BLaER1 (cell line): ENCODE measurements around the gene PMPCA.
A peak's percentile ranks its signal among the peaks of the same experiment; 100 is the strongest.

Experiments
- H3K27ac ChIP-seq: shearing (Covaris generic); formaldehyde crosslinking; 2 replicates; pipeline ENCODE4 v1.8.1; 2022
- H3K27me3 ChIP-seq: shearing (Covaris generic); formaldehyde crosslinking; 2 replicates; pipeline ENCODE4 v1.8.1; 2022
- H3K36me3 ChIP-seq: shearing (Covaris generic); formaldehyde crosslinking; 2 replicates; pipeline ENCODE4 v1.8.1; 2022
- H3K4me1 ChIP-seq: shearing (Covaris generic); formaldehyde crosslinking; 2 replicates; pipeline ENCODE4 v1.8.1; 2022
- H3K4me2 ChIP-seq: shearing (Covaris generic); formaldehyde crosslinking; 2 replicates; pipeline ENCODE4 v1.8.1; 2022
- H3K4me3 ChIP-seq: shearing (Covaris generic); formaldehyde crosslinking; 2 replicates; pipeline ENCODE4 v1.8.1; 2022
- H3K9ac ChIP-seq: shearing (Covaris generic); formaldehyde crosslinking; 2 replicates; pipeline ENCODE4 v1.8.1; 2022
- H3K9me3 ChIP-seq: shearing (Covaris generic); formaldehyde crosslinking; 2 replicates; pipeline ENCODE4 v1.8.1; 2022
- H4K20me1 ChIP-seq: shearing (Covaris generic); formaldehyde crosslinking; 2 replicates; pipeline ENCODE4 v1.8.1; 2022
- Cebpa-rat ChIP-seq: shearing (Covaris generic); IDR thresholded peaks from 2 replicates; pipeline ENCODE4 v1.8.1; 2022

Gene PMPCA

GRCh38 chr9:136433043-136433715 lies 22.7 kb downstream of the PMPCA start:
- Histone ChIP-seq H3K27me3 (no peaks in the 10 kb centered on the region), H3K4me3 (no peak overlapping the region), H3K36me3 (peaks cover 82% of the 10 kb centered on the region), H3K4me2 (no peak overlapping the region), H3K4me1 (peaks cover 24% of the 10 kb centered on the region), H4K20me1 (peaks cover 84% of the 10 kb centered on the region), H3K9me3 (no peaks in the 10 kb centered on the region), H3K9ac (no peak overlapping the region), H3K27ac (no peak overlapping the region)
- no peak for TF ChIP-seq Cebpa-rat

- peaks cover 27% of the 10 kb centered on the region for H3K4me1 ChIP-seq
- no peaks in the 10 kb centered on the region for H3K9me3 ChIP-seq
- H4K20me1 ChIP-seq, result peaks cover 90% of the 10 kb centered on the region
- H3K27me3 ChIP-seq, result no peaks in the 10 kb centered on the region
- H3K4me3 ChIP-seq, result no peak overlapping the region
- no peak overlapping the region for H3K4me2 ChIP-seq
- H3K27ac ChIP-seq, result no peak overlapping the region
- TF ChIP-seq Cebpa-rat, result no peak
- peaks cover 74% of the 10 kb centered on the region for H3K36me3 ChIP-seq
- no peak overlapping the region for H3K9ac ChIP-seq
Measured at GRCh38 chr9:136433849-136434579, 23.6 kb downstream of the PMPCA start.

- no peak overlapping the region for H3K27ac ChIP-seq
- peaks cover 68% of the 10 kb centered on the region for H3K36me3 ChIP-seq
- TF ChIP-seq Cebpa-rat, result no peak
- H3K9me3 ChIP-seq, result no peaks in the 10 kb centered on the region
- H3K27me3 ChIP-seq, result no peaks in the 10 kb centered on the region
- H3K4me3 ChIP-seq, result no peak overlapping the region
- H3K9ac ChIP-seq, result no peak overlapping the region
- H3K4me1 ChIP-seq, result peaks cover 27% of the 10 kb centered on the region
- peaks cover 84% of the 10 kb centered on the region for H4K20me1 ChIP-seq
- no peak overlapping the region for H3K4me2 ChIP-seq
Measured at GRCh38 chr9:136434580-136435169, 24.2 kb downstream of the PMPCA start.

GRCh38 chr9:136436055-136436634 lies 25.7 kb downstream of the PMPCA start:
- Histone ChIP-seq H3K9ac (no peak overlapping the region), H3K27me3 (no peaks in the 10 kb centered on the region), H3K36me3 (peaks cover 55% of the 10 kb centered on the region), H3K4me3 (no peak overlapping the region), H3K4me2 (peak overlapping the region; percentile 96), H3K9me3 (no peaks in the 10 kb centered on the region), H3K27ac (no peak overlapping the region), H3K4me1 (peaks cover 42% of the 10 kb centered on the region), H4K20me1 (peaks cover 86% of the 10 kb centered on the region)
- no peak for TF ChIP-seq Cebpa-rat

- Histone ChIP-seq H3K4me3 (peak overlapping the region; percentile 96), H3K9me3 (no peaks in the 10 kb centered on the region), H4K20me1 (peaks cover 91% of the 10 kb centered on the region), H3K27me3 (no peaks in the 10 kb centered on the region), H3K9ac (peak overlapping the region; percentile 95), H3K36me3 (peaks cover 47% of the 10 kb centered on the region), H3K27ac (peak overlapping the region; percentile 7; the same call in 1 of the 2 replicates), H3K4me1 (peaks cover 55% of the 10 kb centered on the region), H3K4me2 (peak overlapping the region; percentile 96)
- no peak for TF ChIP-seq Cebpa-rat
Measured at GRCh38 chr9:136437430-136437829, 27.0 kb downstream of the PMPCA start.

- Histone ChIP-seq H3K9ac (peak overlapping the region; percentile 95), H3K4me2 (peak overlapping the region; percentile 96), H3K4me3 (peak overlapping the region; percentile 96), H3K27me3 (no peaks in the 10 kb centered on the region), H3K9me3 (no peaks in the 10 kb centered on the region), H4K20me1 (peaks cover 91% of the 10 kb centered on the region), H3K4me1 (peaks cover 60% of the 10 kb centered on the region), H3K27ac (peak overlapping the region; percentile 92), H3K36me3 (peaks cover 47% of the 10 kb centered on the region)
- TF ChIP-seq Cebpa-rat, result no peak
Measured at GRCh38 chr9:136437839-136438547, 27.5 kb downstream of the PMPCA start.

- Histone ChIP-seq H3K36me3 (peaks cover 47% of the 10 kb centered on the region), H3K4me2 (peak overlapping the region; percentile 96), H3K9me3 (no peaks in the 10 kb centered on the region), H3K9ac (peak overlapping the region; percentile 95), H3K4me1 (peaks cover 69% of the 10 kb centered on the region), H3K4me3 (peak overlapping the region; percentile 96), H4K20me1 (peaks cover 91% of the 10 kb centered on the region), H3K27me3 (no peaks in the 10 kb centered on the region), H3K27ac (peak overlapping the region; percentile 92)
- TF ChIP-seq Cebpa-rat, result no peak
Measured at GRCh38 chr9:136438548-136439480, 28.4 kb downstream of the PMPCA start.

- Histone ChIP-seq H3K27me3 (no peaks in the 10 kb centered on the region), H3K4me3 (peak within 1 kb of the TSS; percentile 96), H3K9ac (peak within 1 kb of the TSS; percentile 95), H3K4me2 (peak within 1 kb of the TSS; percentile 96), H3K36me3 (peaks cover 47% of the 10 kb centered on the region), H3K9me3 (no peaks in the 10 kb centered on the region), H4K20me1 (peaks cover 91% of the 10 kb centered on the region), H3K27ac (peak within 1 kb of the TSS; percentile 92), H3K4me1 (peaks cover 73% of the 10 kb centered on the region)
- no peak for TF ChIP-seq Cebpa-rat
Measured at GRCh38 chr9:136439481-136440408, 29.3 kb downstream of the PMPCA start, which contains the start of gene INPP5E. Gene INPP5E, minus strand, starts transcription at chr9:136439845. Its CDS starts 426 bp downstream, at chr9:136439419.
